ENCODE measurements around the gene SEM1. TPM values are rescaled to one million over a fixed set of nuclear protein-coding genes. Genes with fewer than 3 reads are reported as not detected.

Gene SEM1
- total and polyA plus RNA-seq, 2 experiments from 2014 or later, result 26.8 to 288 TPM

GRCh38 chr7:96679886-96680285 lies 29.8 kb downstream of the SEM1 start:
- H3K9me2 ChIP-seq (replicated peaks; ENCODE audit: insufficient read depth), result no peaks in the 10 kb centered on the region
- H3K4me3 ChIP-seq, result no peak overlapping the region
- H3K27ac ChIP-seq, result no peak overlapping the region
- H3K4me2 ChIP-seq, result no peak overlapping the region
- TF ChIP-seq, protein P1, sequence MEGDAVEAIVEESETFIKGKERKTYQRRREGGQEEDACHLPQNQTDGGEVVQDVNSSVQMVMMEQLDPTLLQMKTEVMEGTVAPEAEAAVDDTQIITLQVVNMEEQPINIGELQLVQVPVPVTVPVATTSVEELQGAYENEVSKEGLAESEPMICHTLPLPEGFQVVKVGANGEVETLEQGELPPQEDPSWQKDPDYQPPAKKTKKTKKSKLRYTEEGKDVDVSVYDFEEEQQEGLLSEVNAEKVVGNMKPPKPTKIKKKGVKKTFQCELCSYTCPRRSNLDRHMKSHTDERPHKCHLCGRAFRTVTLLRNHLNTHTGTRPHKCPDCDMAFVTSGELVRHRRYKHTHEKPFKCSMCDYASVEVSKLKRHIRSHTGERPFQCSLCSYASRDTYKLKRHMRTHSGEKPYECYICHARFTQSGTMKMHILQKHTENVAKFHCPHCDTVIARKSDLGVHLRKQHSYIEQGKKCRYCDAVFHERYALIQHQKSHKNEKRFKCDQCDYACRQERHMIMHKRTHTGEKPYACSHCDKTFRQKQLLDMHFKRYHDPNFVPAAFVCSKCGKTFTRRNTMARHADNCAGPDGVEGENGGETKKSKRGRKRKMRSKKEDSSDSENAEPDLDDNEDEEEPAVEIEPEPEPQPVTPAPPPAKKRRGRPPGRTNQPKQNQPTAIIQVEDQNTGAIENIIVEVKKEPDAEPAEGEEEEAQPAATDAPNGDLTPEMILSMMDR (IDR thresholded peaks at IDR 0.05; ENCODE audit: poor library complexity), result no peak
- TF ChIP-seq EZH2phosphoT487 (IDR thresholded peaks at IDR 0.05; ENCODE audit: low read depth, severe bottlenecking, unreplicated experiment), result no peak
- no peak for TF ChIP-seq EZH2 (IDR thresholded peaks at IDR 0.05; ENCODE audit: borderline replicate concordance)
- 86% methylated on average over 4 of the region's 4 CpGs for WGBS (ENCODE audit: low lambda C conversion rate, missing lambda C conversion rate)
- H3K27me3 ChIP-seq, result no peaks in the 10 kb centered on the region
- no peak overlapping the region for H2AFZ ChIP-seq
- H4K20me1 ChIP-seq (ENCODE audit: insufficient read depth, poor library complexity, severe bottlenecking), result no peaks in the 10 kb centered on the region
- peaks cover 5% of the 10 kb centered on the region for H3K79me2 ChIP-seq
- no peaks in the 10 kb centered on the region for H3K9me3 ChIP-seq (ENCODE audit: low read depth)
- no peaks in the 10 kb centered on the region for H3K36me3 ChIP-seq (replicated peaks; ENCODE audit: insufficient read depth, low read depth)
- DNase-seq (ENCODE audit: low spot score), result no peak
- H3K4me1 ChIP-seq (ENCODE audit: insufficient read depth), result no peaks in the 10 kb centered on the region

- no peak overlapping the region for H3K27ac ChIP-seq
- WGBS (ENCODE audit: low lambda C conversion rate, missing lambda C conversion rate), result 64% methylated on average over 5 of the region's 5 CpGs
- no peak for TF ChIP-seq EZH2 (IDR thresholded peaks at IDR 0.05; ENCODE audit: borderline replicate concordance)
- TF ChIP-seq EZH2phosphoT487 (IDR thresholded peaks at IDR 0.05; ENCODE audit: low read depth, severe bottlenecking, unreplicated experiment), result no peak
- TF ChIP-seq, protein P1 (IDR thresholded peaks at IDR 0.05; ENCODE audit: poor library complexity), result no peak
Observed at GRCh38 chr7:96676919-96677318, 32.7 kb downstream of the SEM1 start.

DNA sequence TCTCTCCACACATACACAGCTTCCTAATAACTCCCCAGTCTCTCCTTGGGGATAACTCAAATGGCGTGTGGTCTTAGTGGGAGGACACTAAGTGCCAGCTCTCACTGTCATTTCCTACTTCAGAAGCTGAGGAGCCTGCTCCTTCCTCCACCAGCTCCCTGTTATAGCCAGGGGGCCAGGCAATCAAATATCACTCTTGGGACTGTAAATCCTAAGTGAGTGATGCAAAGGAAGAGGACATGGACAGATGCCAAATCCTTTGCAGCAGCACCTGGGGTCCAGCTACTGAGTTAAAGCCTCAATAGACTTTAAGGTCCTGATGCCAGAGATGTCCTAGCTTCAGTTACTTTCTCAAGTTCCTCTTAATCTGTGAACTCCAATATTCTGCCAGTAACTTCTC lies 34.1 kb downstream of the SEM1 start:
- 73% methylated on average over 1 of the region's 1 CpG for WGBS (ENCODE audit: low lambda C conversion rate, missing lambda C conversion rate)
- TF ChIP-seq, protein P1 (IDR thresholded peaks at IDR 0.05; ENCODE audit: poor library complexity), result no peak
- no peak for TF ChIP-seq EZH2phosphoT487 (IDR thresholded peaks at IDR 0.05; ENCODE audit: low read depth, severe bottlenecking, unreplicated experiment)
- TF ChIP-seq EZH2 (IDR thresholded peaks at IDR 0.05; ENCODE audit: borderline replicate concordance), result no peak
- no peaks in the 10 kb centered on the region for H4K20me1 ChIP-seq (ENCODE audit: insufficient read depth, poor library complexity, severe bottlenecking)
- H3K4me3 ChIP-seq, result no peak overlapping the region
- no peak overlapping the region for H3K4me2 ChIP-seq
- H2AFZ ChIP-seq, result no peak overlapping the region
- no peak overlapping the region for H3K27ac ChIP-seq
- H3K36me3 ChIP-seq (replicated peaks; ENCODE audit: insufficient read depth, low read depth), result no peaks in the 10 kb centered on the region
- H3K9me3 ChIP-seq (ENCODE audit: low read depth), result no peaks in the 10 kb centered on the region
- H3K4me1 ChIP-seq (ENCODE audit: insufficient read depth), result no peaks in the 10 kb centered on the region
- peaks cover 2% of the 10 kb centered on the region for H3K79me2 ChIP-seq
- H3K27me3 ChIP-seq, result no peaks in the 10 kb centered on the region
- no peak for DNase-seq (ENCODE audit: low spot score)
- no peaks in the 10 kb centered on the region for H3K9me2 ChIP-seq (replicated peaks; ENCODE audit: insufficient read depth)

More at GRCh38 chr7:96676919-96677318, 32.7 kb downstream of the SEM1 start:
- Histone ChIP-seq H4K20me1 (ENCODE audit: insufficient read depth, poor library complexity, severe bottlenecking) (no peaks in the 10 kb centered on the region), H3K9me3 (ENCODE audit: low read depth) (no peaks in the 10 kb centered on the region), H3K27me3 (no peaks in the 10 kb centered on the region), H3K4me1 (ENCODE audit: insufficient read depth) (no peaks in the 10 kb centered on the region), H3K9me2 (replicated peaks; ENCODE audit: insufficient read depth) (no peaks in the 10 kb centered on the region), H3K4me2 (no peak overlapping the region), H3K4me3 (no peak overlapping the region), H2AFZ (no peak overlapping the region), H3K79me2 (peaks cover 5% of the 10 kb centered on the region), H3K36me3 (replicated peaks; ENCODE audit: insufficient read depth, low read depth) (no peaks in the 10 kb centered on the region)
- DNase-seq (ENCODE audit: low spot score), result no peak

- no peaks in the 10 kb centered on the region for H3K36me3 ChIP-seq (replicated peaks; ENCODE audit: insufficient read depth, low read depth)
- H3K27me3 ChIP-seq, result no peaks in the 10 kb centered on the region
- no peaks in the 10 kb centered on the region for H3K9me2 ChIP-seq (replicated peaks; ENCODE audit: insufficient read depth)
- H3K79me2 ChIP-seq, result no peaks in the 10 kb centered on the region
- no peaks in the 10 kb centered on the region for H4K20me1 ChIP-seq (ENCODE audit: insufficient read depth, poor library complexity, severe bottlenecking)
- TF ChIP-seq EZH2phosphoT487 (IDR thresholded peaks at IDR 0.05; ENCODE audit: low read depth, severe bottlenecking, unreplicated experiment), result no peak
- TF ChIP-seq EZH2 (IDR thresholded peaks at IDR 0.05; ENCODE audit: borderline replicate concordance), result no peak
- TF ChIP-seq, protein P1 (IDR thresholded peaks at IDR 0.05; ENCODE audit: poor library complexity), result no peak
- H3K4me3 ChIP-seq, result no peak overlapping the region
- H3K9me3 ChIP-seq (ENCODE audit: low read depth), result no peaks in the 10 kb centered on the region
- no peak overlapping the region for H3K4me2 ChIP-seq
- 99% methylated on average over 4 of the region's 4 CpGs for WGBS (ENCODE audit: low lambda C conversion rate, missing lambda C conversion rate)
- DNase-seq (ENCODE audit: low spot score), result no peak
- H2AFZ ChIP-seq, result no peak overlapping the region
- no peaks in the 10 kb centered on the region for H3K4me1 ChIP-seq (ENCODE audit: insufficient read depth)
- no peak overlapping the region for H3K27ac ChIP-seq
Observed at GRCh38 chr7:96674565-96674964, 35.1 kb downstream of the SEM1 start.
